ENCODE results near the gene C2CD4C. TPM values are rescaled to one million over a fixed set of nuclear protein-coding genes. Genes with fewer than 3 reads are reported as not detected.

The C2CD4C gene
- total RNA-seq, 4 donors from 2014 or later: 0.54 to 14.7 (median 4.9) TPM

- Histone ChIP-seq H3K4me1 (no peaks in the 10 kb centered on the region), H3K4me3 (replicated peaks in 1 of 3) (no peak overlapping the region), H3K9me3 (no peaks in the 10 kb centered on the region), H3K27ac (no peak overlapping the region), H3K36me3 (no peaks in the 10 kb centered on the region), H3K27me3 (no peaks in the 10 kb centered on the region)
- TF ChIP-seq POLR2A (IDR thresholded peaks at IDR 0.05) (no peak), CTCF (IDR thresholded peaks at IDR 0.05) (no peak)
- intact Hi-C loops (cut with DNase I): no loop called here
- WGBS, 2 donors: 89 to 92% methylated on average over 43 of the region's 43 CpGs
- no peak for DNase-seq
These were observed 38.2 kb downstream of the C2CD4C start for GRCh38 chr19:370641-371330.

- Histone ChIP-seq H3K27me3 (no peaks in the 10 kb centered on the region), H3K4me3 (replicated peaks in 1 of 3) (no peak overlapping the region), H3K9me3 (no peaks in the 10 kb centered on the region), H3K4me1 (no peaks in the 10 kb centered on the region), H3K27ac (no peak overlapping the region), H3K36me3 (no peaks in the 10 kb centered on the region)
- WGBS, 2 donors: 93 to 96% methylated on average over 14 of the region's 14 CpGs
- DNase-seq: no peak
- intact Hi-C loops (cut with DNase I): no loop called here
- TF ChIP-seq CTCF (IDR thresholded peaks at IDR 0.05): no peak
- no peak for TF ChIP-seq POLR2A (IDR thresholded peaks at IDR 0.05)
These were observed 39.1 kb downstream of the C2CD4C start for GRCh38 chr19:369876-370275.

- 81 to 88% methylated on average over 12 to 13 of the region's 13 CpGs for WGBS, 2 donors
- no peak for TF ChIP-seq POLR2A (IDR thresholded peaks at IDR 0.05)
These were observed 39.7 kb downstream of the C2CD4C start for GRCh38 chr19:369256-369655.

GRCh38 chr19:368630-369024 is 40.3 kb downstream of the C2CD4C start:
- intact Hi-C loops (cut with DNase I): no loop called here
- Histone ChIP-seq H3K4me1 (no peaks in the 10 kb centered on the region), H3K36me3 (no peaks in the 10 kb centered on the region), H3K9me3 (no peaks in the 10 kb centered on the region), H3K27me3 (no peaks in the 10 kb centered on the region), H3K27ac (no peak overlapping the region), H3K4me3 (replicated peaks in 1 of 3) (no peak overlapping the region)
- 69 to 70% methylated on average over 7 of the region's 7 CpGs for WGBS, 2 donors
- no peak for DNase-seq
- TF ChIP-seq POLR2A (IDR thresholded peaks at IDR 0.05) (no peak), CTCF (IDR thresholded peaks at IDR 0.05) (no peak)

More at GRCh38 chr19:369256-369655, 39.7 kb downstream of the C2CD4C start:
- intact Hi-C loops (cut with DNase I): no loop called here
- no peak for DNase-seq
- H3K9me3 ChIP-seq: no peaks in the 10 kb centered on the region
- no peak overlapping the region for H3K4me3 ChIP-seq (replicated peaks in 1 of 3)
- H3K4me1 ChIP-seq: no peaks in the 10 kb centered on the region
- H3K27ac ChIP-seq: no peak overlapping the region
- H3K27me3 ChIP-seq: no peaks in the 10 kb centered on the region
- H3K36me3 ChIP-seq: no peaks in the 10 kb centered on the region

- no peak for TF ChIP-seq CTCF (IDR thresholded peaks at IDR 0.05)
- TF ChIP-seq POLR2A (IDR thresholded peaks at IDR 0.05): no peak
- intact Hi-C loops (cut with DNase I): no loop called here
- Histone ChIP-seq H3K4me1 (no peaks in the 10 kb centered on the region), H3K27me3 (no peaks in the 10 kb centered on the region), H3K36me3 (no peaks in the 10 kb centered on the region), H3K4me3 (replicated peaks in 1 of 3) (no peak overlapping the region), H3K9me3 (no peaks in the 10 kb centered on the region), H3K27ac (no peak overlapping the region)
- 61 to 65% methylated on average over 22 of the region's 22 CpGs for WGBS, 2 donors
- no peak for DNase-seq
These were observed 40.9 kb downstream of the C2CD4C start for GRCh38 chr19:367963-368629.
